ENCODE results near the gene PPP2R5C.

Gene PPP2R5C

GRCh38 chr14:101873076-101873825 is 111.7 kb downstream of the PPP2R5C start:
- DNase-seq = no peak

- no peak for DNase-seq
Observed at GRCh38 chr14:101873991-101874390, 112.5 kb downstream of the PPP2R5C start.

- DNase-seq = no peak
Observed at GRCh38 chr14:101875041-101875726, 113.7 kb downstream of the PPP2R5C start.

- DNase-seq = no peak
Observed at GRCh38 chr14:101875727-101876554, 114.4 kb downstream of the PPP2R5C start.

- DNase-seq = peak; percentile 85
Observed at GRCh38 chr14:101876555-101876938, 115.0 kb downstream of the PPP2R5C start.

DNA sequence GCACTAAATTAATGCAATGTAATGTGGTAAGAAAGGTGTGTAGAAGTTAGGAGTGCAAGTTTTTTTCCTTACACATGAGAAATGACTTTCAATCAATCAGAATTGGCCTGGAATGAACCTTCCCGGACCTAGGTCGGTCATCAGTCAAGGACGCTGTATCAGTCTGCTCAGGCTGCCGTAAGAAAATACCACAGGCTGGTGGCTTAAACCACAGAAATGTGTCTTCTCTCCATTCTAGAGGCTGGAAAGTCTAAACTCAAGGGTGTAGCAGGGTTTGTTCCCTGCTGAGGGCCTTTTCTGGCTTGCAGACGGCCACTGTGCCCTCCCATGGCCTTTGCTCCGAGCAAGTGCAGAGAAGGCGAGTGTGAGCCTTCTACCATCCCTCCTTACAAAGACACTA is 116.3 kb downstream of the PPP2R5C start:
- DNase-seq = no peak

DNA sequence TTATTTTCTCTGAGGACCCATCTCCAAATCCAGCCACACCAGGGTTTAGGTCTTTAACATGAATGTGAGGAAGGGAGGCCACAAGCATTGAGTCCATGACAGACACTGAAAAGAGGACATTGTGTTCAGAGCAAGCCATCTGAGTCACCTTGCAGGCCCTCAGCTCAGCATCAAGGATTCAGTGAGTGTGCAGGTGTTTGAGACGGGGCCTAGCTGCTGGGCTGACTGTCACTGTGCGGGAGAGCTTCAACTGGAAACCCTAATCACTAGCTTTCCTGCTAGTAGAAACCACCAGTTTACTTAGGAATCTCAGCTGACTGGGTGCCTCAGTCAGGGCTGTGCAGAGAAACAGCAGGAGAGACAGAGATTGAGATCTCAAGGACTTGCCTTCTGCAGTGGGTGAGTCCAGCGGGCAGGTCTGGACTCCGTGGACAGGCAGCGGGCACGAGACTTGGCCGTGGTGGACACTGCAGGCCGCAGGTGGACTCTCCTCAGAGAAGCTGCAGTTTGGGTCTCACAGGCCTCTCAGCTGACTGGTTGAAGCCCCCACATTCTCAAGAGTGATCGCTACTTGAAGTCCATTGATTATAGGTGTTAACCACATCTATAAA is 116.8 kb downstream of the PPP2R5C start:
- no peak for DNase-seq

DNA sequence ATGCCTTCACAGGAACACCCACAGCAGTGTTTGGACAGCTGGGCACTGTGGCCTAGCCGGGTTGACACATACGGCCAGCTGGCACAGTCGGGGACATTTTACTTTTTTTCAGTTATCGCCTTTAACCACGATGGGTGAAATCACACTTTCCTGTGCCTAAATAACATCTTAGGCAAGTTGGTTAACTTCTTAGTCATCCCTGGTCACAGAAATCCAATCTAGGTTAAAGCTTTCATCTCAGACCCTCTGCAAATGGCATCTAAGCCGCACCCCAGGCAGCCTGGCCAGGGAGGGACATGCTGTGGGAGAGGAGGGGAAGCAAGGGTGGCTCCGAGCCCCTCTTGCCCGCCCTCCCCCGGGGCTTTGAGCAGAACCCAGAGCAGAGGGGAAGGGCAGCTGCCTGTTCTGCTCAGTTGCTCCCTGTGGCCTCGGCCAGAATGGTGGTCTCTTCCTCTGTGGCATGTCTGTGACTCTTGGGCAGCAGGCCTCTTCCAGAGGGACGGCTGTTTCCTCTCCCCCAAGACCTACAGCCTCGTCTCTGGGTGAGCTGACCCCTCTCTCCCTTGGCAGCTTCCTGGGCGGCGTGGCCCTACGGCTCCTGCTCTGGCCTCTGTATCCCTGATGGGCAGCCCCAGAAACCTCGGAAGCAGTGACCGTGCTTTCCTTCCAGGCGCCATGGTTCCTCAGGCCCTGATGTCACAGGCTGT is 117.5 kb downstream of the PPP2R5C start:
- DNase-seq = no peak

GRCh38 chr14:101879529-101880336 is 118.2 kb downstream of the PPP2R5C start:
- DNase-seq = no peak

- DNase-seq = no peak
Observed at GRCh38 chr14:101881426-101881825, 119.9 kb downstream of the PPP2R5C start.

- no peak for DNase-seq
Observed at GRCh38 chr14:101882141-101882935, 120.8 kb downstream of the PPP2R5C start.

- no peak for DNase-seq
Observed at GRCh38 chr14:101884089-101884933, 122.8 kb downstream of the PPP2R5C start.

- no peak for DNase-seq
Observed at GRCh38 chr14:101884934-101885576, 123.5 kb downstream of the PPP2R5C start.

DNA sequence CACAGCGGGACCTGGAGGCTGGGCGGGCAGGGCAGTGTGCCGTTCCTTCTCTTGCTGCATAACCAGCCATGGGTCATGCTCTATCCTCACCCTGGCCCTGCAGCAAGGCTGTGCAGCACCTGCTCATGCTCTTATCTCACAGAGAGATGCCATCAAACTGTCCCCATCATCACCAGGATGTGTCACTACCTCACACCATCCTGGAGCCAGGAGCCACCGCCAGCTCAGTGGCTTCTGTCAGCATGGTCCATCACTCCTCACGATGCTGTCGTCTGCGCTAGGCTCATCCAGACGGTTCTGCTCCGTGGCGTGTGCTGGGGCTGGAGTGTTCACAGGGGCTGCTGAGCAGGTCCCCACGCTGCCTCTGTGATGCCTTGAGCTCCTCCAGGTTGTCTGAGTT is 125.7 kb downstream of the PPP2R5C start:
- DNase-seq = no peak

DNA sequence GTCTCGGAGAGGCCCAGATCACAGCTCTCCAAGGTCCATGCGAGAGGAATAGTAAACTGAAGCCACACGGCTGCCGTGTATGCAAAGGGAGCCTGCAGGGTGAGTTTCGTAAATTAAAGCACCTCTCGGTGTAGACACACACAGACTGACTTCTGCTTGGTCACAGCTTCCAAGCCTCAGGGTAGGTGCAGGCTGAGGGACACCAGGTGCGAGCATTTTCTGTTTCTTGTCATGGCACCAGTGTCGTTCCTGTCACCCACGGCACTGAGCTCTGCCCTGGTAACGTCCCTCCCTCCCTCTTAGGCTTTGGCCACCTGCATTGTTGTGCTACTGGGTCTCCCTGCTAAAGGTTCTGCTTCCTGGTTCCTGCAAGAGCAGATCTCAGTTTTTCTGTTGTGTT is 126.7 kb downstream of the PPP2R5C start:
- DNase-seq = no peak

- DNase-seq = no peak
Observed at GRCh38 chr14:101889366-101889765, 127.9 kb downstream of the PPP2R5C start.

GRCh38 chr14:101889898-101890297 is 128.4 kb downstream of the PPP2R5C start:
- no peak for DNase-seq

GRCh38 chr14:101891471-101891870 is 130.0 kb downstream of the PPP2R5C start:
- no peak for DNase-seq

DNA sequence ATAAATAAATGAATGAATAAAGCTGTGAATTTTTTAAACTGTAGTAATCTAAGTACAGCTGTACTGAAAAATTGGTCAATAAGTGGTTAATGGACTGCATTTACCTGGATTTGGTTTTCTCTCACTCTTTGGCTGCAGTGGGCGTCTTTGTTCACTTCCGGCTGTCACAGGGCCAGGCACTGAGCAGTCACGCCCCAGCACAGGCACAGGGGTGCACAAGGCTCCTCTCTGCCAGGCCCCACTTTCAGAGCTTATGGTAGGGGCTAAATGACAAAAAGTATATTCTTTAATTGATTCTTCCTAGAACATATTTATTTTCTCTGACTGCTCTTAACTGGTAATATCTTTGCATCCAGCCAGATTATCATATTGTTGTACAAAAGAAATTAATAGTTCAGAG is 132.2 kb downstream of the PPP2R5C start:
- no peak for DNase-seq
